Liver (tissue), 3 donors: ENCODE results near the gene KIRREL3.

Source experiments
- GABPA ChIP-seq, 2 donors: IDR thresholded peaks in 1 of 2; conservative IDR thresholded peaks in 1 of 2; 2 replicates each; pipeline ENCODE4 v1.6.1; 2016; ENCODE audit warnings: antibody characterized with exemption in 2 of 2, mild to moderate bottlenecking in 1 of 2, moderate library complexity in 1 of 2
- JUND ChIP-seq, 2 donors: IDR thresholded peaks; 2 replicates each; pipeline ENCODE4 v1.6.1; 2016; ENCODE audit warnings: antibody characterized with exemption in 2 of 2
- TF ChIP-seq, protein P1 (sequence below): fragments of 150-350 bp; IDR thresholded peaks from 2 replicates; pipeline ENCODE4 v1.5.1; 2017; ENCODE audit warnings: improper control_type of control experiment, low read depth, low read length; ENCODE audit not compliant: missing input control
- TF ChIP-seq, protein P2 (sequence below): IDR thresholded peaks from 2 replicates; pipeline ENCODE4 v1.6.1; 2016; ENCODE audit warnings: antibody characterized with exemption, mild to moderate bottlenecking
- donor health status: healthy.
- donor health status: healthy.

DNA sequence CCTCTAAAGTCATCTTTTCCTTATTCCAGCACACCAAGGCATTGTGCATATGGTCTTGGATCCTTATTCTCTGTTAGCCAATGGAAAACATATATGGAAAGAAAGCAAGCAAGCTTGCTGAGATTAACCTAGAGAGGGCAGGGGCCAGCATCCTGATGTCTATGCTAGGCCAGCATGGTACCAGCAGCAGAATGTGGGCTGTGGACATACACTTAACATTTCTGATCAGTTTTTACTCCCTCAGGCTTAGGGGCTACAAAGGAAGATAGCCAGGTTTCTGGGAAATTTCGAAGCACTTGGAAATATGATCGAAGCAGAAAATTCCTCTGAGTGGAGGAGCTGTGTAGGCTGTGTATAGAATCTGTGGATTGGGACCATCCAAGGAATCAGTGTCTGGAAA, 578.1 kb downstream of the KIRREL3 start:
- TF ChIP-seq, protein P1, sequence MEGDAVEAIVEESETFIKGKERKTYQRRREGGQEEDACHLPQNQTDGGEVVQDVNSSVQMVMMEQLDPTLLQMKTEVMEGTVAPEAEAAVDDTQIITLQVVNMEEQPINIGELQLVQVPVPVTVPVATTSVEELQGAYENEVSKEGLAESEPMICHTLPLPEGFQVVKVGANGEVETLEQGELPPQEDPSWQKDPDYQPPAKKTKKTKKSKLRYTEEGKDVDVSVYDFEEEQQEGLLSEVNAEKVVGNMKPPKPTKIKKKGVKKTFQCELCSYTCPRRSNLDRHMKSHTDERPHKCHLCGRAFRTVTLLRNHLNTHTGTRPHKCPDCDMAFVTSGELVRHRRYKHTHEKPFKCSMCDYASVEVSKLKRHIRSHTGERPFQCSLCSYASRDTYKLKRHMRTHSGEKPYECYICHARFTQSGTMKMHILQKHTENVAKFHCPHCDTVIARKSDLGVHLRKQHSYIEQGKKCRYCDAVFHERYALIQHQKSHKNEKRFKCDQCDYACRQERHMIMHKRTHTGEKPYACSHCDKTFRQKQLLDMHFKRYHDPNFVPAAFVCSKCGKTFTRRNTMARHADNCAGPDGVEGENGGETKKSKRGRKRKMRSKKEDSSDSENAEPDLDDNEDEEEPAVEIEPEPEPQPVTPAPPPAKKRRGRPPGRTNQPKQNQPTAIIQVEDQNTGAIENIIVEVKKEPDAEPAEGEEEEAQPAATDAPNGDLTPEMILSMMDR: no peak
- TF ChIP-seq, protein P2, sequence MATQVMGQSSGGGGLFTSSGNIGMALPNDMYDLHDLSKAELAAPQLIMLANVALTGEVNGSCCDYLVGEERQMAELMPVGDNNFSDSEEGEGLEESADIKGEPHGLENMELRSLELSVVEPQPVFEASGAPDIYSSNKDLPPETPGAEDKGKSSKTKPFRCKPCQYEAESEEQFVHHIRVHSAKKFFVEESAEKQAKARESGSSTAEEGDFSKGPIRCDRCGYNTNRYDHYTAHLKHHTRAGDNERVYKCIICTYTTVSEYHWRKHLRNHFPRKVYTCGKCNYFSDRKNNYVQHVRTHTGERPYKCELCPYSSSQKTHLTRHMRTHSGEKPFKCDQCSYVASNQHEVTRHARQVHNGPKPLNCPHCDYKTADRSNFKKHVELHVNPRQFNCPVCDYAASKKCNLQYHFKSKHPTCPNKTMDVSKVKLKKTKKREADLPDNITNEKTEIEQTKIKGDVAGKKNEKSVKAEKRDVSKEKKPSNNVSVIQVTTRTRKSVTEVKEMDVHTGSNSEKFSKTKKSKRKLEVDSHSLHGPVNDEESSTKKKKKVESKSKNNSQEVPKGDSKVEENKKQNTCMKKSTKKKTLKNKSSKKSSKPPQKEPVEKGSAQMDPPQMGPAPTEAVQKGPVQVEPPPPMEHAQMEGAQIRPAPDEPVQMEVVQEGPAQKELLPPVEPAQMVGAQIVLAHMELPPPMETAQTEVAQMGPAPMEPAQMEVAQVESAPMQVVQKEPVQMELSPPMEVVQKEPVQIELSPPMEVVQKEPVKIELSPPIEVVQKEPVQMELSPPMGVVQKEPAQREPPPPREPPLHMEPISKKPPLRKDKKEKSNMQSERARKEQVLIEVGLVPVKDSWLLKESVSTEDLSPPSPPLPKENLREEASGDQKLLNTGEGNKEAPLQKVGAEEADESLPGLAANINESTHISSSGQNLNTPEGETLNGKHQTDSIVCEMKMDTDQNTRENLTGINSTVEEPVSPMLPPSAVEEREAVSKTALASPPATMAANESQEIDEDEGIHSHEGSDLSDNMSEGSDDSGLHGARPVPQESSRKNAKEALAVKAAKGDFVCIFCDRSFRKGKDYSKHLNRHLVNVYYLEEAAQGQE: no peak
- no peak for TF ChIP-seq JUND (IDR thresholded peaks at IDR 0.05)
- no peak for TF ChIP-seq GABPA (IDR thresholded peaks at IDR 0.05 in 1 of 2, conservative IDR thresholded peaks at IDR 0.05 in 1 of 2)
